MG63 (cell line): ENCODE results near the gene ATP6V0D1. TPM values are rescaled to one million over a fixed set of nuclear protein-coding genes. Genes with fewer than 3 reads are reported as not detected.

Source experiments
- DNase-seq: peaks from one replicate; pipeline ENCODE4 v3.0.0-alpha.2; 2020
- H3K27me3 ChIP-seq: fragments of 250-450 bp; sonication (Bioruptor Pico); 2 replicates; pipeline ENCODE4 v1.5.1; 2020; ENCODE audit warnings: mild to moderate bottlenecking, moderate library complexity
- H3K36me3 ChIP-seq: fragments of 250-450 bp; sonication (Bioruptor Pico); 2 replicates; pipeline ENCODE4 v1.5.1; 2020; ENCODE audit warnings: mild to moderate bottlenecking, moderate library complexity
- H3K4me3 ChIP-seq: fragments of 250-450 bp; sonication (Bioruptor Pico); 2 replicates; pipeline ENCODE4 v1.5.1; 2020; ENCODE audit warnings: mild to moderate bottlenecking, moderate library complexity
- H3K9me3 ChIP-seq: fragments of 250-450 bp; sonication (Bioruptor Pico); 2 replicates; pipeline ENCODE4 v1.5.1; 2020; ENCODE audit warnings: mild to moderate bottlenecking, moderate library complexity
- total RNA-seq: library from RNA; depleted of rRNA; stranded (reverse); fragments of >200 nt; shearing (Covaris generic); gene quantifications from 2 replicates; pipeline ENCODE4 v1.2.3, GENCODE V29; 2014; ENCODE audit warnings: low replicate concordance

Gene ATP6V0D1
- total RNA-seq, 1 experiment from 2014 or later: 42.3 TPM

GRCh38 chr16:67396159-67397035 lies 84.6 kb downstream of the ATP6V0D1 start:
- no peaks in the 10 kb centered on the region for H3K36me3 ChIP-seq
- no peaks in the 10 kb centered on the region for H3K9me3 ChIP-seq
- no peaks in the 10 kb centered on the region for H3K27me3 ChIP-seq
- H3K4me3 ChIP-seq: no peak overlapping the region
- peak; percentile 55 for DNase-seq

GRCh38 chr16:67395458-67396158 lies 85.3 kb downstream of the ATP6V0D1 start:
- no peak overlapping the region for H3K4me3 ChIP-seq
- no peaks in the 10 kb centered on the region for H3K27me3 ChIP-seq
- DNase-seq: peak; percentile 64
- H3K9me3 ChIP-seq: no peaks in the 10 kb centered on the region
- H3K36me3 ChIP-seq: no peaks in the 10 kb centered on the region

DNA sequence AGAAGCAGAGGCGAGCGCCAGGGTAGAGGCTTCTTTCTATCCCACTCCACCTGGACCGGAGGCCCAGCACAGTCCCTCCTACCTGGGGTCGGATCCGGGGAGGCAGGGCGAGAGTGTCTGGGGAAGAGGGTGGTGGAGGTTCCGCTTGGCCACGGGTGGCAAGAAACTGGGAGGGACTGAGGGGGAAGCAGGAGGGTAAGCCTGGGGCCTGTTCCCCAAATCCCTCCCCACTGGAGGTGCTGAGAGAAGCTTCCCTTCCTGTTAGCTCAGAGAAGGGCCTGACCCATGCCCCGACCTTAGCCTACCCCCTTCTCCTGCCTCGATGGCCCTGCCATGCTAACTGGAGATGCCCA lies 85.9 kb downstream of the ATP6V0D1 start:
- no peaks in the 10 kb centered on the region for H3K36me3 ChIP-seq
- DNase-seq: no peak
- no peak overlapping the region for H3K4me3 ChIP-seq
- H3K9me3 ChIP-seq: no peaks in the 10 kb centered on the region
- no peaks in the 10 kb centered on the region for H3K27me3 ChIP-seq

- H3K36me3 ChIP-seq: no peaks in the 10 kb centered on the region
- H3K27me3 ChIP-seq: no peaks in the 10 kb centered on the region
- no peaks in the 10 kb centered on the region for H3K9me3 ChIP-seq
- no peak overlapping the region for H3K4me3 ChIP-seq
- DNase-seq: no peak
These were observed 86.5 kb downstream of the ATP6V0D1 start for GRCh38 chr16:67394155-67395104.

- H3K36me3 ChIP-seq: no peaks in the 10 kb centered on the region
- DNase-seq: no peak
- no peak overlapping the region for H3K4me3 ChIP-seq
- H3K27me3 ChIP-seq: no peaks in the 10 kb centered on the region
- H3K9me3 ChIP-seq: no peaks in the 10 kb centered on the region
These were observed 87.2 kb downstream of the ATP6V0D1 start for GRCh38 chr16:67393788-67394154.

- no peaks in the 10 kb centered on the region for H3K27me3 ChIP-seq
- H3K9me3 ChIP-seq: no peaks in the 10 kb centered on the region
- no peak within 1 kb of the TSS for H3K4me3 ChIP-seq
- no peaks in the 10 kb centered on the region for H3K36me3 ChIP-seq
- no peak for DNase-seq
These were observed 87.7 kb downstream of the ATP6V0D1 start, which contains the start of gene TPPP3 for GRCh38 chr16:67393111-67393787. Gene TPPP3 (minus strand): TSS chr16:67393498. CDS start chr16:67391111, 2,387 bp downstream.

GRCh38 chr16:67392301-67393059 lies 88.5 kb downstream of the ATP6V0D1 start:
- Histone ChIP-seq H3K4me3 (no peak overlapping the region), H3K27me3 (no peaks in the 10 kb centered on the region), H3K36me3 (no peaks in the 10 kb centered on the region), H3K9me3 (no peaks in the 10 kb centered on the region)
- no peak for DNase-seq

- Histone ChIP-seq H3K9me3 (no peaks in the 10 kb centered on the region), H3K4me3 (no peak overlapping the region), H3K27me3 (no peaks in the 10 kb centered on the region), H3K36me3 (no peaks in the 10 kb centered on the region)
- DNase-seq: peak; percentile 41
These were observed 89.3 kb downstream of the ATP6V0D1 start for GRCh38 chr16:67391424-67392300.

DNA sequence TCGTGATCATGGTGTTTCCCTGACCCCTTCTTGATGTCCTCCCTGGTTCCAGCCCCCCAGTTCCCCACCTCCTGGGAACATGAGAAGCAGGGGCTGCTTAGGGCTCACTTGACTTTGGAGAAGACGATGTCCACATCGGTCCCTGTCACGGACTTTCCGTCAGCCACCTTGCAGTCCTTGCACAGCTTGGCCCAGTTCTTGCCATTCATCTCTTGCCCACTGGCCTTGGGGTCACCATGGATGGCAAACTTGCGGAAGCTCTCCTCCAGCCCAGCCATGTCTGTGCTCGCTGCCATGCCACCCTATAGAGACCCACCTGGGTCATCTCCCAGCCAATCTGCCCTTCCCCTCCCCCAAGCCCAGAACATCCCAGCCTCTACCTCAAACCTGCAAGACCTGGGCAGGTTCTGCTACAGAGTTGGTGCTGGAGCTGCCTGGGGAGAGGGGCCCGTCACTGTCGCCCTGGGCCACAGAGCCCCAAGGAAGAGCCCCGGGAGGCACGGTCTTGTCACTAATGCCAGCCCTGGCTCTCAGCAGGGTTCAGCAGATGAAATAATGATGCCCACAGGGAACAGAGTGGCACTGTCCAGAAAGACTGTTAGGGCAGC lies 90.0 kb downstream of the ATP6V0D1 start:
- no peak overlapping the region for H3K4me3 ChIP-seq
- no peak for DNase-seq
- no peaks in the 10 kb centered on the region for H3K36me3 ChIP-seq
- no peaks in the 10 kb centered on the region for H3K27me3 ChIP-seq
- no peaks in the 10 kb centered on the region for H3K9me3 ChIP-seq

- no peak overlapping the region for H3K4me3 ChIP-seq
- H3K36me3 ChIP-seq: no peaks in the 10 kb centered on the region
- no peaks in the 10 kb centered on the region for H3K9me3 ChIP-seq
- no peak for DNase-seq
- H3K27me3 ChIP-seq: no peaks in the 10 kb centered on the region
These were observed 90.8 kb downstream of the ATP6V0D1 start for GRCh38 chr16:67389911-67390815.

- Histone ChIP-seq H3K4me3 (no peak overlapping the region), H3K27me3 (no peaks in the 10 kb centered on the region), H3K36me3 (no peaks in the 10 kb centered on the region), H3K9me3 (no peaks in the 10 kb centered on the region)
- DNase-seq: no peak
These were observed 92.4 kb downstream of the ATP6V0D1 start for GRCh38 chr16:67388591-67388990.

GRCh38 chr16:67388191-67388590 lies 92.8 kb downstream of the ATP6V0D1 start:
- no peak for DNase-seq
- Histone ChIP-seq H3K36me3 (no peaks in the 10 kb centered on the region), H3K4me3 (no peak overlapping the region), H3K9me3 (no peaks in the 10 kb centered on the region), H3K27me3 (no peaks in the 10 kb centered on the region)
